GM19043 (cell line): ENCODE results near the gene AHSA1.

Experiments used
- ATAC-seq: cut with Tn5 transposase; IDR thresholded peaks from one replicate; pipeline ENCODE4 v1.9.1; 2021; ENCODE audit warnings: low read depth; ENCODE audit not compliant: unreplicated experiment

AHSA1 gene

GRCh38 chr14:77470224-77470870, 12.5 kb downstream of the AHSA1 start:
- no peak for ATAC-seq

- no peak for ATAC-seq
These were observed 16.0 kb downstream of the AHSA1 start for GRCh38 chr14:77473921-77474320.

GRCh38 chr14:77474479-77475177, 16.7 kb downstream of the AHSA1 start:
- ATAC-seq, result no peak

- ATAC-seq, result no peak
These were observed 17.7 kb downstream of the AHSA1 start for GRCh38 chr14:77475432-77476115.

GRCh38 chr14:77478029-77478428, 20.1 kb downstream of the AHSA1 start:
- ATAC-seq, result no peak

- ATAC-seq, result peak; percentile 95
These were observed 20.9 kb downstream of the AHSA1 start for GRCh38 chr14:77478796-77479195.

- no peak for ATAC-seq
These were observed 24.5 kb downstream of the AHSA1 start for GRCh38 chr14:77482422-77482821.

GRCh38 chr14:77485256-77485655, 27.4 kb downstream of the AHSA1 start:
- no peak for ATAC-seq

- ATAC-seq, result no peak
These were observed 28.2 kb downstream of the AHSA1 start for GRCh38 chr14:77485901-77486678.

- no peak for ATAC-seq
These were observed 30.7 kb downstream of the AHSA1 start for GRCh38 chr14:77488558-77488957.

GRCh38 chr14:77489041-77489440, 31.1 kb downstream of the AHSA1 start:
- no peak for ATAC-seq

GRCh38 chr14:77490347-77490986, 32.6 kb downstream of the AHSA1 start:
- no peak for ATAC-seq

- no peak for ATAC-seq
These were observed 33.2 kb downstream of the AHSA1 start for GRCh38 chr14:77491056-77491455.

GRCh38 chr14:77495334-77495733, 37.4 kb downstream of the AHSA1 start:
- ATAC-seq, result no peak

- ATAC-seq, result peak; percentile 65
These were observed 40.5 kb downstream of the AHSA1 start, which contains the start of gene ISM2 for GRCh38 chr14:77498120-77498979. Gene ISM2 (minus strand): TSS chr14:77498816. CDS start chr14:77498793, 23 bp downstream.

- peak; percentile 26 for ATAC-seq
These were observed 41.2 kb downstream of the AHSA1 start for GRCh38 chr14:77498984-77499527.

GRCh38 chr14:77502109-77502782, 44.4 kb downstream of the AHSA1 start:
- no peak for ATAC-seq

- no peak for ATAC-seq
These were observed 45.2 kb downstream of the AHSA1 start for GRCh38 chr14:77503138-77503537.

GRCh38 chr14:77505031-77505430, 47.1 kb downstream of the AHSA1 start:
- no peak for ATAC-seq
